ENCODE data around the gene MAGI2.

Gene MAGI2

GRCh38 chr7:78165854-78166253 is 1287.6 kb downstream of the MAGI2 start:
- no peaks in the 10 kb centered on the region for H3K79me2 ChIP-seq (ENCODE audit: insufficient read depth, low read length)
- H3K4me2 ChIP-seq (ENCODE audit: low read depth, low read length, poor library complexity, severe bottlenecking) = no peak overlapping the region
- H3K9me3 ChIP-seq (ENCODE audit: insufficient read depth, low read length) = no peaks in the 10 kb centered on the region
- no peak overlapping the region for H2AFZ ChIP-seq (ENCODE audit: low read depth, low read length, severe bottlenecking)
- no peak overlapping the region for H3K27ac ChIP-seq (ENCODE audit: low read depth, low read length)
- TF ChIP-seq EZH2phosphoT487 (conservative IDR thresholded peaks at IDR 0.05; ENCODE audit: low read length) = no peak
- TF ChIP-seq, protein P1, sequence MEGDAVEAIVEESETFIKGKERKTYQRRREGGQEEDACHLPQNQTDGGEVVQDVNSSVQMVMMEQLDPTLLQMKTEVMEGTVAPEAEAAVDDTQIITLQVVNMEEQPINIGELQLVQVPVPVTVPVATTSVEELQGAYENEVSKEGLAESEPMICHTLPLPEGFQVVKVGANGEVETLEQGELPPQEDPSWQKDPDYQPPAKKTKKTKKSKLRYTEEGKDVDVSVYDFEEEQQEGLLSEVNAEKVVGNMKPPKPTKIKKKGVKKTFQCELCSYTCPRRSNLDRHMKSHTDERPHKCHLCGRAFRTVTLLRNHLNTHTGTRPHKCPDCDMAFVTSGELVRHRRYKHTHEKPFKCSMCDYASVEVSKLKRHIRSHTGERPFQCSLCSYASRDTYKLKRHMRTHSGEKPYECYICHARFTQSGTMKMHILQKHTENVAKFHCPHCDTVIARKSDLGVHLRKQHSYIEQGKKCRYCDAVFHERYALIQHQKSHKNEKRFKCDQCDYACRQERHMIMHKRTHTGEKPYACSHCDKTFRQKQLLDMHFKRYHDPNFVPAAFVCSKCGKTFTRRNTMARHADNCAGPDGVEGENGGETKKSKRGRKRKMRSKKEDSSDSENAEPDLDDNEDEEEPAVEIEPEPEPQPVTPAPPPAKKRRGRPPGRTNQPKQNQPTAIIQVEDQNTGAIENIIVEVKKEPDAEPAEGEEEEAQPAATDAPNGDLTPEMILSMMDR (IDR thresholded peaks at IDR 0.05; ENCODE audit: insufficient read depth, low read length, poor library complexity, severe bottlenecking) = no peak
- no peak overlapping the region for H3K9ac ChIP-seq (ENCODE audit: low read length)
- no peaks in the 10 kb centered on the region for H3F3A ChIP-seq (ENCODE audit: insufficient read depth)
- H3K4me3 ChIP-seq (ENCODE audit: insufficient read depth, low read length, poor library complexity, severe bottlenecking) = no peak overlapping the region
- H3K36me3 ChIP-seq (ENCODE audit: low read length) = no peaks in the 10 kb centered on the region
- H3K9me2 ChIP-seq (replicated peaks; ENCODE audit: insufficient read depth, low read length) = no peaks in the 10 kb centered on the region
- no peaks in the 10 kb centered on the region for H4K20me1 ChIP-seq (ENCODE audit: low read depth, low read length)
- H3K27me3 ChIP-seq (ENCODE audit: low read length) = no peaks in the 10 kb centered on the region

- Histone ChIP-seq H3K9me3 (ENCODE audit: insufficient read depth, low read length) (no peaks in the 10 kb centered on the region), H3K4me2 (ENCODE audit: low read depth, low read length, poor library complexity, severe bottlenecking) (no peak overlapping the region), H3K27ac (ENCODE audit: low read depth, low read length) (no peak overlapping the region), H3K27me3 (ENCODE audit: low read length) (no peaks in the 10 kb centered on the region), H4K20me1 (ENCODE audit: low read depth, low read length) (no peaks in the 10 kb centered on the region), H2AFZ (ENCODE audit: low read depth, low read length, severe bottlenecking) (no peak overlapping the region), H3K79me2 (ENCODE audit: insufficient read depth, low read length) (no peaks in the 10 kb centered on the region), H3K4me3 (ENCODE audit: insufficient read depth, low read length, poor library complexity, severe bottlenecking) (no peak overlapping the region), H3K9me2 (replicated peaks; ENCODE audit: insufficient read depth, low read length) (no peaks in the 10 kb centered on the region), H3K36me3 (ENCODE audit: low read length) (no peaks in the 10 kb centered on the region), H3K9ac (ENCODE audit: low read length) (no peak overlapping the region), H3F3A (ENCODE audit: insufficient read depth) (no peaks in the 10 kb centered on the region)
- TF ChIP-seq, protein P1 (IDR thresholded peaks at IDR 0.05; ENCODE audit: insufficient read depth, low read length, poor library complexity, severe bottlenecking) = no peak
- TF ChIP-seq EZH2phosphoT487 (conservative IDR thresholded peaks at IDR 0.05; ENCODE audit: low read length) = no peak
Observed at GRCh38 chr7:78165454-78165853, 1288.0 kb downstream of the MAGI2 start.

- Histone ChIP-seq H3K9me2 (replicated peaks; ENCODE audit: insufficient read depth, low read length) (no peaks in the 10 kb centered on the region), H3F3A (ENCODE audit: insufficient read depth) (no peaks in the 10 kb centered on the region), H4K20me1 (ENCODE audit: low read depth, low read length) (no peaks in the 10 kb centered on the region), H3K36me3 (ENCODE audit: low read length) (no peaks in the 10 kb centered on the region), H3K4me2 (ENCODE audit: low read depth, low read length, poor library complexity, severe bottlenecking) (no peak overlapping the region), H3K4me3 (ENCODE audit: insufficient read depth, low read length, poor library complexity, severe bottlenecking) (no peak overlapping the region), H2AFZ (ENCODE audit: low read depth, low read length, severe bottlenecking) (no peak overlapping the region), H3K79me2 (ENCODE audit: insufficient read depth, low read length) (no peaks in the 10 kb centered on the region), H3K9me3 (ENCODE audit: insufficient read depth, low read length) (no peaks in the 10 kb centered on the region), H3K27me3 (ENCODE audit: low read length) (no peaks in the 10 kb centered on the region), H3K27ac (ENCODE audit: low read depth, low read length) (no peak overlapping the region), H3K9ac (ENCODE audit: low read length) (no peak overlapping the region)
- TF ChIP-seq, protein P1 (IDR thresholded peaks at IDR 0.05; ENCODE audit: insufficient read depth, low read length, poor library complexity, severe bottlenecking) = no peak
- TF ChIP-seq EZH2phosphoT487 (conservative IDR thresholded peaks at IDR 0.05; ENCODE audit: low read length) = no peak
Observed at GRCh38 chr7:78164459-78164858, 1289.0 kb downstream of the MAGI2 start.
